ENCODE results near the gene THAP12.
"Not testable (repeated sequence)": the region's sequence is repeated elsewhere in the genome, so short reads cannot be mapped to it uniquely, and the experiment has no call there.

The THAP12 gene, protein sequence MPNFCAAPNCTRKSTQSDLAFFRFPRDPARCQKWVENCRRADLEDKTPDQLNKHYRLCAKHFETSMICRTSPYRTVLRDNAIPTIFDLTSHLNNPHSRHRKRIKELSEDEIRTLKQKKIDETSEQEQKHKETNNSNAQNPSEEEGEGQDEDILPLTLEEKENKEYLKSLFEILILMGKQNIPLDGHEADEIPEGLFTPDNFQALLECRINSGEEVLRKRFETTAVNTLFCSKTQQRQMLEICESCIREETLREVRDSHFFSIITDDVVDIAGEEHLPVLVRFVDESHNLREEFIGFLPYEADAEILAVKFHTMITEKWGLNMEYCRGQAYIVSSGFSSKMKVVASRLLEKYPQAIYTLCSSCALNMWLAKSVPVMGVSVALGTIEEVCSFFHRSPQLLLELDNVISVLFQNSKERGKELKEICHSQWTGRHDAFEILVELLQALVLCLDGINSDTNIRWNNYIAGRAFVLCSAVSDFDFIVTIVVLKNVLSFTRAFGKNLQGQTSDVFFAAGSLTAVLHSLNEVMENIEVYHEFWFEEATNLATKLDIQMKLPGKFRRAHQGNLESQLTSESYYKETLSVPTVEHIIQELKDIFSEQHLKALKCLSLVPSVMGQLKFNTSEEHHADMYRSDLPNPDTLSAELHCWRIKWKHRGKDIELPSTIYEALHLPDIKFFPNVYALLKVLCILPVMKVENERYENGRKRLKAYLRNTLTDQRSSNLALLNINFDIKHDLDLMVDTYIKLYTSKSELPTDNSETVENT

DNA sequence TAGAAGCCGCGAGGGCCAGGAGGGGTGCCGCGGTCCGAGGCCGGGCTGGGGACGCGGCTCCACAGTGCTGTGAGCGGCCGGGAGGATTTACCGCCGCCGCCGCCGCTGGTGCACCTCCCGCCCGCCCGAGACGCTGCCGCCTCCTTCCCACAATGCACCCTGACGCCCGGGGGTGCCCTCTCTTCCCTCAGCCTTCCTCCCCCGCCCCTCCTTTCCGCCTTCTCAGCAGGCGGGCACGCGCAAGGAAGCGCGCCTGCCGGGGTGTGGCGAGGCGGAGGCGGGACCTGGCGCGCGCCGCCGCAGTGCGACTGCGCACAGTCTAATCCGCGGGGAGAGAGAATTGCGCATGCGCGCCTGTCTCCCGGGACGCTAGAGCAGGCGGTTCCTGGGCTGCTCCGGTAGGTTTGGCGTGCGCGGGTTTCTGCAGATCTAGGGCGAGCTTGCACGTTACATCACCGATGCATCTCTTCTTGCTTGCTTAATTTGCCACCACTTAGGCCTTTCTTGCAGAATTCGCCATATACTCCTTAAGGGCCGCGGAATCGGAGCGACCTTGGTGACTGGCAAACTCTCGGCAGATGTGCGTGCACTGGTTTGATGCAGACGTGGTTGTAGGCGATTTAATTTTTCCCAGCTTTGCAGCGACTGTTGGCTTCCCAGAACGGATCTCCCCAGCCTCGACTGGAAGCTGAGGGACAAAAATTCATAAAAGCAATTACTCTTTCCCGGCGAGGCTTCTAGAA lies at the start of gene THAP12, which contains the start of gene GVQW3:
TSS of gene THAP12 (minus strand) at position 156 of the 743 bp plus-strand sequence. CDS start 296 bp downstream, outside the sequence.
TSS of gene GVQW3 (plus strand) at position 347 of the 743 bp plus-strand sequence. CDS start 506 bp downstream, outside the sequence.
- DNase-seq = peak; percentile 98

DNA sequence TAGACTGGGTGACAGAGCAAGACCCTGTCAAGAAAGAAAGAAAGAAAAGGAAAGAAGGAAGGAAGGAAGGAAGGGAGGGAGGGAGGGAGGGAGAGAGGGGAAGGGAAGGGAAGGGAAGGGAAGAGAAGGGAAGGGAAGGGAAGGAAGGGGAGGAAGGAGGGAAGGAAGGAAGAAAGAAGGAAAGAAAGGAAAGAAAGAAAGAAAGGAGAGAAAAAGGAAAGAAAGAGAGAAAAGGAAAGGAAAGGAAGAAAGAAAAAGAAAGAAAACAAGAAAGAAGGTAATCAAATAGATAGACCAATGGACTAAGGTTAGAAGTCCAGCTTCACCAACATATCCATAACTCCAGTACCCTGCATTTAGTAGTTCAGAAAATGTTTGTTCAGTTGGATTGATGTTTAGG lies 45.7 kb upstream of the THAP12 start:
- DNase-seq = no peak

DNA sequence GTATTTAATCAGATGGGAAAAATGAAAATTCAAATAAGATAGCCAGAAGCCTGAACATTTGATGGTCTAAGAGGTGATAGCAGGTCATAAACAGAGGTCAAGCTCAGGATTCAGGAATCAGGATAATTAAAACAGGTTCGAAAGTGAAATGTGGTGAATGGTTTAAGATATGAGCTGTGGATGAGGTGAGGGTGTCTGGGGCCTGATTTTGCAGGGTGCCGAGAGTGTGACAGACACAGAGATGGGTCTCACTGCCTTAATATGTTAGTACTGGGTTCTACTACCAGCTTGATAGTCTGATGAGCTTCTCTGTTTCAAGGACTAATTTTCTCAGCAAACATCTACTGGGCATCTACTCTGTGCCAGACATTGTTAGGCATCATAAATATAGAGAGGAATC lies 44.0 kb upstream of the THAP12 start:
- no peak for DNase-seq

DNA sequence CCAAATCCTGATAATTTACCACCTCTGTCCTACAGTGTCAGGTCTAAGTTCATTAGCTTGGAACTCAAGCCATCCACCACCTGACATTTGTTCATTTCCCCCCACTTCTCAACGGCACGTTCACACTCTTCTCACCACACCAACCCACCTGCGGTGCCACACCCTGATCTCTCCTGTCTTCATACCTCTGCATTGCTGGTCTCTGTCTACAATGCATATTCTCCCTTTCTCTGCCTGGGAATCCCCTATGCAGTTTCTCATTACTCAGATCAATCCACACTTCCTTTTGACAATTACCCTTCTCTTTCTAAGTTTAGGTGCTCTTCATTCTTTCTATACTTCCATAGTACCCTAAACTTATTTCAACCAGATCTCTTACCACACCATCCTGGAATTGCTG lies 43.4 kb upstream of the THAP12 start:
- no peak for DNase-seq

DNA sequence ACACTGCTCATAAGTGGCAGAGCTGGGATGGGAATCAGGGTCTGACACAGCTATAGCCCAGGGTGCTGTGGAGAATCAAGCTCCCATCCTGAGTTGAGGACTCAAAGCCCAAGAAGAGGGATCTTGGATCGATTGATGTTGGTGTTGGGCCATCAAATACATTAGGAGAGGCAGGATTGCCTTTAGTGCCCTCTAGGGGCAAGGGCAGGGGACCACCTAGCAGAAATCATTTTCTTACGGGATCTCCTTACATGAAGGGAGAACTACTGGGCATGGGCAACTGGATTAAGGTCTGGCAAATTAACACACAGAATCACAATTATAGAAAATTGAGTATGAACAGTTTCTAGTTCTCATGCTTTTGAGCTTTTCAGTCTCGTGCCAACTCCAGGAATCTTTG lies 39.0 kb upstream of the THAP12 start:
- no peak for DNase-seq

DNA sequence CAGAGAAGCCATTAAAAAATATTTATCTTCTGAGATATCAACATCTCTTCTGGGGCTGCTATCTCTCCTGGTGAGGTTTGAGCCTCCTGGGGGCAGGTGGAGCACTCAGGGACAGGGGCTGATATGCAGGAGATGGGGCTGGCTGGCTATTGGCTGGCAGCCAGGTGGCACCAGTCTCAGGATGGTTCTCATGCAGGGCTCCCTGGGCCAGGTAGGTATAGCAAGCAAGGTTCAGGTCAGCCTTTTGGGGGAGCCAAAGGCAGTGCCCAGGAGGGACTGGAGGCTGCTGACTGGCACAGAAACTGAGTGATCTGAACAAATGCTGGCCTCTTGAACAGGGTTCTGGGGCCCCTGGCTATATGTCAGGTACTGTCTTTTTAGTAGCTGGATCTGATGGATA lies 34.1 kb upstream of the THAP12 start:
- DNase-seq = no peak

DNA sequence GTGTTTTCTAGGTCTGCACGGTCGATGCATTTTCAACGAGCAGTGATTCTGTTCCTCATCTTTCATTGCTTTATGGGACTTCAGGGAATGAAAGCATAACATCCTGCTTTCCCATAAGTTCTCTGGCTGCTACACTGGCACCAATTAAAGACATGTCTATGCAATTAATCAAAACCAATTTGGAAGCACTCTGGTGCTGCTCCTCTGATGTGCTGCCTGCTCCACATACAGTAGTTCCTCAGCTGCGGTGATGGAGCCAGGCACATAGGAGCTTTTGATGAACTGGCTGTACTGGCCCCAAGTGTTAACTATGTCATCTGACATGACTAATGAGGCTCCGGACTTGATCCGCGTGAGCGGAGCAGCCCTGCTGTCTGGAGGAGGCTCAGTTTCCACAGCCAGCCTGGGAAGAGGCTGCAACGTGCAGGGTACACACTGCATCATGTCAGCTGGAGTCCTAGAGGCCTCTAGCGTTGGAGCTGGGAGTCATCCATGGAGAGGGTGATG lies 30.0 kb upstream of the THAP12 start:
- no peak for DNase-seq

DNA sequence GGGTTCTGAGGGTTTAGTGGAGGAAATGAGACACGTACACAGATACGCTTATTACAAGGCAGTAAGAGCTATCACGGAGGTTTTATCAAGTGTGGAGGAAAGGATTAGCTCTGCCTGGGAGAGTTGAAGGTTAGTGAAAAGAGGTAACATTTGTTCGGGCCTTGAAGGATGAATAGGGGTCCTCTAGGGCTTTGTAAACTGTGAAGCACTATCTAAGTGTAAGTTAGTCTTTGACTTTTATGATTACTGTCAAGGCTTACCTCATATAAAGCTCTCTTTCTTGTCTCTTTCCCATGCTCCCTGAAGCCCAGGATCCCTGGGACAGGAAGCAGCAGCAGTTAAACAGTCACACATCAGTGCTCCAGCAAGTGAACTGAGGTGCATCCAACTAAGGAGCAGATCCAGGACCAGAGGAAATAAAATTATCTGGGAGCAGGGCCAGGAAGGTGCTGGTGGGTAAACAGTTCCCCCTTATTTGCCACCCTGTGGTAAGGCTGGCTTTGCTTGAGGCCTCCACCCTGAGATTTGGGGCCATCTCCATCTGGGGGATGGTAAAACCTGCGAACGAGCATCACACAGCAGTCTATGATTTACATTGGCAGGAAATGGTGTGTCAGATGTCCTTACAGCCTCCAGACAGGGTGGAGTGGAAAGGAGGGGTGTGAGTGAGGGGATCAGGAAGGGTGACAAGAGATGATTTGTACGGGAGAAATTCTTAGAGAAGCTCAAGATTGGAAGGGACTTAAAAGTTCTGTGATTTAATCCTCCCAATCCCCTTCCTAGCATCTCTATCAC lies 27.4 kb upstream of the THAP12 start:
- no peak for DNase-seq

DNA sequence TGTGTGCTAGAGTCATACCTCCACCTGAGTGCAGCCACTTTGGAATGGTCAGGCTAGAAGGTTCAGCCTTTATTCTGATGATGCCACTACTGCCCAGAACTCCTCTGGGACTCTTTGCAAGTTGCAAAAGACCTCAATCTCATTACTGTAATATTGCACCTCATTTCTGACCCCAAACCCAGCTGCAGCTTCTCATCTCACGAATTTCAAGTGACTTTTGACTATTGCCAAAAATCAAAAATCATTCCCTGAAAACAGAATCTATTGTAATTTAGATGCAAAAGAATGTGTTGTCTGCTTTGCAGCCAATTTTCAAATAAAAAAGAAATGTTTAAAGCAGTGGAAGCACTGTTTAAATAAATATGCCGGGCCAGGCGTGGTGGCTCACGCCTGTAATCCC lies 25.4 kb upstream of the THAP12 start:
- DNase-seq = no peak

DNA sequence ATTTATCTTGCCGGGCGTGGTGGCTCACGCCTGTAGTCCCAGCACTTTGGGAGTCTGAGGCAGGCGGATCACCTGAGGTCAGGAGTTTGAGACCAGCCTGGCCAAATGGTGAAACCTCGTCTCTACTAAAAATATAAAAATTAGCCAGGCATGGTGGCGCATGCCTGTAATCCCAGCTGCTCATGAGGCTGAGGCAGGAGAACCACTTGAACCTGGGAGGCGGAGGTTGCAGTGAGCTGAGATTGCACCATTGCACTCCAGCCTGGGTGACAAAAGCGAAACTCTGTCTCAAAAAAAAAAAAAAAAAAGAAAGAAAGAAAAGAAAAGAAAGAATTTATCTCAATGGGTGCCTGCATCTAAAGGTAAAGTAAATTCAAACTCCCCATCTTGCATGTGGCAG lies 20.6 kb upstream of the THAP12 start:
- not testable (repeated sequence) for DNase-seq

DNA sequence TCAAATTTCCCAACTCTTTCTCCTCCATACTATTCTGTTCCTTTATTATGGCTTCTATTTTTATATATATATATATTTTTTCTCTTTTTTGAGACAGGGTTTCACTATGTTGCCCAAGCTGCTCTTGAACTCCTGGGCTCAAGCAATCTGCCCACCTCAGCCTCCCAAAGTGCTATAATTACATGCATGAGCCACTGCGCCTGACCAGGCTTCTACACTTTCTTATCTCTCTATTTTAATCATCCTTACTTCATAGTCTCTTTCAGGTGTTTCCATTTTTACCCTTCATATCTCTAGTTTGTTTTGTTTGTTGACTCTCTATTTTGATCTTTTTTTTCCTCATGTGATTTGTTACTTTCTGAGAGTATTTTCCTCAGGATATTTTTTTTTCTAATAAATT lies 20.0 kb upstream of the THAP12 start:
- no peak for DNase-seq

DNA sequence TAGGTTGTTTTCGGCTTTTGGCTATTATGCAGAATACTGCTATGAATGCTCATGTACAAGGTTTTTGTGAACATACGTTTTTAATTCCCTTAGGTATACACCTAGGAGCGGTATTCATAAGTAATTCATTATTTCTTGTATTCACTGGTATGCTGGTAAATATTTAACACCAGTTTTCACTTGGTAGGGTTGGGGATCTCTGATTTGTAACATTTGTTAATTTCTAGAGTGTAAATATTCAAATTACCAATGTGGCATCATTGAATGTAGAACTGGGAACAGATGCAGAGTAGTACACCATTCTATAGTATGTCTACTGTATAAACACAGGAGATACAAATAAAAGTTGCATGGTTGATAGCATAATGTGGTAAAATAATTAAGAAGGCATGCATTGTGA lies 16.5 kb upstream of the THAP12 start:
- DNase-seq = no peak

DNA sequence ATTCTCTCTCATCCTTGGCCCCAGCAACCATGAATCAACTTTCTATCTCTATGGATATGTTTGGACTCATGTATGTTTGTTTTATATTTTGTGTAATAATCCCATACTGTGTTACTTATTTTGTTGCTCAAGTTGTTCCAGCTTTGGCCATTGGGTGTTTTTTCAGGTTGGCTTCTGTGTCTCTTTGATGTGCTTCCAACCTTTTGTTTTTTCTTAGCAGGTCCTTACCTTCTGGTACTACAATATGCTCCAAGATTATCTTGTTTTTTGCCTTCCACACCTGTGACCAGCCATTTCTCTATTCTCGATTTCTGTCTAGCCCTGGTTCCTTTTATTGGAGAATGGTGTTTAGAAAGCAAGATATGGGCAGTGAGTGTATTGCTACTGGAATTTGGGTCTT lies 14.4 kb upstream of the THAP12 start:
- no peak for DNase-seq

DNA sequence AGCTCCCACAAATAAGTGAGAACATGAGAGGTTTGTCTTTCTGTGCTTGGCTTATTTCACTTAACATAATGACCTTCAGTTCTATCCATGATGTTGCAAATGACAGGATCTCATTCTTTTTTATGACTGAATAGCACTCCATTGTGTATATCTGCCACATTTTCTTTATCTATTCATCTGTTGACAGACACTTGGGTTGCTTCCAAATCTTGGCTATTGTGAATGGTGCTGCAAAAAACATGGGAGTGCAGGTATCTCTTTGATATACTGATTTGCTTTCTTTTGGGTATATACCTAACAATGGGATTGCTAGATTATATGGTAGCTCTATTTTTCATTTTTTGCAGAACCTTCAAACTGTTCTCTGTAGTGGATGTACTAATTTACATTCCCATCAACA lies 13.5 kb upstream of the THAP12 start:
- DNase-seq = no peak

DNA sequence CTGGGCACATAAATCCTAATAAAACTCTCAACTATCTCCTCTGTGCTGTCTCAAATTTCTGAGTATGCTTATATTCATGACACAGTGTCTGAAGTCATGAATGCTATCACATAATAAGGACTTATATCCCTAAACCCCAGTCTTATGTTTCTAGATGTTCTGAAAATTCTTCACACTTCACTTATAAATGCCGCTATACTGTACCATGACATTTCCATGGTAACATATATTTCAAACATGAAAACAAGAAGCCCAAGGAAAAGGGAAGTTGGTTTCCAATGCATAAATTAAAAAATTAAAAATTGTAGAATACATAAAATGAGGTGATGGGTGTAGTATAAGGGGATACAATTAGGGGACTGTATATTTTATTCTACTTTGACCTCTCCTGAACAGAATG lies 11.9 kb upstream of the THAP12 start:
- DNase-seq = no peak

DNA sequence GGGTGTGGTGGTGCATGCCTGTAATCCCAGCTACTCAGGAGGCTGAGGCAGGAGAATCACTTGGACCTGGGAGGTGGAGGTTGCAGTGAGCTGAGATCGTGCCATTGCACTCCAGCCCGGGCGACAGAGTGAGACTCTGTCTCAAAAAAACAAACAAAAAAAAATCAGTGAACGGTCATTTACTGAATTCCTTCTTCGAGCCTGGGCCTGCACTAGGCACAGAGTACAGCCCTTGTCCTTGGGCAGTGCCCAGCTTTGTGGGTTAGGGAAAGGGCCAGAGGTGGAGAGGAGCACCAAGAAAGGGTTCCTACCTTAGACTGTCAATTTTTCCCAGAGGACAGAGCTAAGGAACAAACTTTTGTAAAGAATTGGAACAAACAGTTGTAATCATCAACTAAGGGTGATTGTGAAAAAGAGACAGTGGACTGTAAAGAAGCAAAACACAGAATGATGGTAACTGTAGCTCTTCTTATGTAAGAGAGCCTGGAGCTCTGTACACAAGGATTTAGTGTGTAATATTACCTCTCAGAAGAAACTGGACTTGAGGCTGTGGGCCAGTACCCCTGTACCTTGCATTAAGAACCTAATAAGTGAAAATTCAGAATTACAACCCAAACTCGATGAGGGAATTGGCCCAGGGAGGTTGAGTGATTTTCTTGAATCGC lies 11.0 kb upstream of the THAP12 start:
- DNase-seq = no peak

DNA sequence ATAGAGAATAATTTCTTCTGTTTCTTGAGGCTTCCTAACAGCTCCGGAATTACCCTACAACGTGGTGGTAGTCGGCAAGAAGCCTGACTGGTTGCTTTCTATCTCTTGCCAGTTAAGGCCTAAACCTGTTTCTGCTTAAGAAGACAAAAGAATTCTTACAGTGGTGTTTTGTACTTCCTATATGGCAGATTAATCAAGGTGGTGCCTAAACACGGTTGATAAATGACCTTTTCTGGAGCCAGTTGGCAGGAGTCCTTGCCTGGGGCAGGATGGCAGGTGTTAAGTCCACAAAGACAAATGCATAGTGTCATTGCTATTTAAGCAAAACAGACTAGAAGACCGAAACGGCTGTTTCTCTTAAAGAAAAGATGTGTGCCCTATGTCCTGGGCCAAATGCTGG lies 10.1 kb upstream of the THAP12 start:
- DNase-seq = no peak

DNA sequence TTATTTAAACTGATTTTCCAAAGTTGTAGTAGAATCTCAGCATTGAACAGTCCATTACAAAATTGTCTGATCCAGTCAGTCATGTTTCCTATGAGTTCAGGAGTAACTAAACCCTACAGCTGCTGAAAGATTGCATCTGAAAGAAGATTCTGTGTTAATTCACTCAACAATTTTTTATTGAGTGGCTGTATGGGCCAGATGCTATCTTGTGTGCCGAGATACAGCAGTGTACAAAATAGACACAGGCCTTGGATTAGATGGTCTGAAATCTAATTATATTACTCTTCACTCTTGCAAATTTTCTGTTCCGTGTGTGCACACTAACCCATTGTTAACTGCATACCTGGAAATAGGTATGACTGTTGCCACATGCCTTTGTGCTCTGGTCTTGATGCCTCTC lies 7.5 kb upstream of the THAP12 start:
- no peak for DNase-seq

DNA sequence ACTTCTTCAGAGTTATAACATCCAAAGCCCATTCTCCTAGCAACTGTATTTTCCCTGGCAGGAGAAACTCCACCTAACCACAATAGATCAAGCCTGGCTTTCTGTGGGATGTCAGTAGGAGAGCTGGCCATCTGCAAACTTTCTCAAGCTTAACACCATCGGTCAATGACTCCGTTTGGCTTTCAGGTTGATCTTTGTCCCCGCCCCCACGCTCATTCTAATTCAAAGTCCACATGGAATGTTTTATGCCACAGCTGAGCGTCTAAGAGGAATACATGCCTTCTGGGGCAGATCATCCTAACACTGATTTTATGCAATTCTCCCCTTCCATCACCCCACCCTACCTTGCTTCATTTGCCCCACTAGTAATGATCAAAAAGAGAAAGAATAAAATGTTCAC lies 5.0 kb upstream of the THAP12 start:
- no peak for DNase-seq

DNA sequence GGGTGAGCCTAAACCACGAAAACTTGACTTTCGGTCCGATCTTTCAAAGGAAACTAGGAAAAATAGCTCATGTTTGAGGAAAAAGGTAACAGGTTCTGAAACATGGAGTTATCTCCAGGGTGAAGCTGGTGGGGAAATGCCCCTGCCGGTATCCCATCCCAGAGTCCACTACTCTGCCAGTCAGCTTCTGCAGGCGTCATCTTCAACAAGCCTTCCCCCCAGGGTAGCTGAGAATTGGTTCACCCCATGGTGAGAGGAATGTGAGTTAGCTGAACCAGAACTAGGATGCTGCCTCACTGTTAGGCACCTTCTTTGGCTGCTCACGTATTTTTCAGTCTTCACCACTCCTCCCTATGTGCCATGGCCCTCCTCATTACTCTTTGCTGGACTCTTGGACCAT lies 1.3 kb upstream of the THAP12 start:
- no peak for DNase-seq

DNA sequence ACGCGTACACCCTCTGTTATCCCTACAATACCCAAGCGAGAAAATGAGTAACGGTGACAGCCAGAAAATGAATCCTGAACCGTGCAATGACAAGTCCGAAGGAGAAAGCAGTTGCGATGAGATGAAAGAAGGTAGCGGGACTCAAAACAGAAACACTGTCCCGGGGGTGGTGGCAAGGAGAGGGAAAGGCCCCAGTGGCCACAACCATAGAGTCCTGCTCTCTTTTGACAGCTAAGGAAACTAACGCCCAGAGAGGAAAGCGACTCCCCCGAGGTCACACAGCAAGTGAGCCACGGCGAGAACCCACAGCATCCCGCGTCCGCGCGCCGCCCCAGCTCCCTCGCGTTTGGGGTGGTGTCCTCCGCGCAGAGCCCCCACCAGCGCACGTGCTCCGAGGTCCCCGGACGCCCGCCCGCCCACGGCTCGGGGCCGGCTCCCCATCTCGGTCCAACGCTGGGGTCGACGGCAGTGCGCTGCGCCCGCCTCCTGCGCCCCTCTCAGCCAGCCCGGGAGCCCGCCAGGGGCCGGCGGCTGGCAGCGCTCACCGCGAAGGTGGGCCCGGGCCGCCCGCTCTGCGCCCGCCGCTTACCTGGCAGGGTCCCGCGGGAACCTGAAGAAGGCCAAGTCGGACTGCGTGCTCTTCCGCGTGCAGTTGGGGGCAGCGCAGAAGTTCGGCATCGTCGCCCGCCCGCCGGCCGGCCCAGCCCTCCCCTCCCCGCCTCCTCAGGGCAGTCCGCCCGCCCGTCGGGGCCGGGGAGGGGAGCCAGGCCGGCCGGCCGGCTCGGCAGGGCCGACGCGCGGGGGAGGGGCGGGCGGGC lies 564 bp downstream of the THAP12 start:
- peak; percentile 84 for DNase-seq

Data from activated CD8-positive, alpha-beta memory T cell treated with anti-CD3 and anti-CD28 coated beads for 24 hours (primary cell).